ENCODE data around the gene ACTN1.

DNA sequence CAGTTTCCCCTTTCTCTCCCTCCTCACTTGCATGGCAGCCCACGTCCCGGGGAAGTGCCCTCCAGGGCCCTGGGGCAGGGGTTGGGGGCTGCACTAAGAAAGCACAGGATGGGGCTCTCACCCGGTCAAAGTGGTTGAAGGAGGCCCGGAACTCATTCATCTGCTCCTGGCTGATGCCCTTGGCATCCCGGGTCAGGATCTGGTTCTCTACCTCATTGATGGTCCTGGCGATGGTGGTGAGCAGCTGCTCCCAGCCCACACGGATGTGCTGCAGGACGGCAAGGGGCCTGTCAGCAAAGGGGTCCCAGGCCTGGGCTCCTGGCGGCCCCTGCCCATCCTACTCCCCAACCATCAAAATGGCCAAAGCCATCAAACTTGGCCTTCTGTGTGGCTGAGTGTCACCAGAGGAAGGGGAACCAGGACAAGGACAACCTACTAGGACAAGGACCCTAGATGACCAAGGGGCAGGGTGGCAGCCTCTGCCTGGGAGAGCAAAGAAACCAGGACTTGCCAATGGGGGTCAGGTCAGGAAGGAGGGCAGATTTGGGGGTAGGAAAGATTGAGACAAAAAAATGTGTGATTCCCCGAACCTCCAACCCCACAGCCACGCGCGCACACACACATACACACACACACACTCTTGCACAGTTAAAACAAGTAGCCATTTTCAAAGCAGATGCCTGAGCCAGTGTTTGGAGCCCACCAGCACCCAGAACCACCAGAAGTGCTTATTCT lies 99.1 kb downstream of the ACTN1 start:
- TF ChIP-seq, protein P1, sequence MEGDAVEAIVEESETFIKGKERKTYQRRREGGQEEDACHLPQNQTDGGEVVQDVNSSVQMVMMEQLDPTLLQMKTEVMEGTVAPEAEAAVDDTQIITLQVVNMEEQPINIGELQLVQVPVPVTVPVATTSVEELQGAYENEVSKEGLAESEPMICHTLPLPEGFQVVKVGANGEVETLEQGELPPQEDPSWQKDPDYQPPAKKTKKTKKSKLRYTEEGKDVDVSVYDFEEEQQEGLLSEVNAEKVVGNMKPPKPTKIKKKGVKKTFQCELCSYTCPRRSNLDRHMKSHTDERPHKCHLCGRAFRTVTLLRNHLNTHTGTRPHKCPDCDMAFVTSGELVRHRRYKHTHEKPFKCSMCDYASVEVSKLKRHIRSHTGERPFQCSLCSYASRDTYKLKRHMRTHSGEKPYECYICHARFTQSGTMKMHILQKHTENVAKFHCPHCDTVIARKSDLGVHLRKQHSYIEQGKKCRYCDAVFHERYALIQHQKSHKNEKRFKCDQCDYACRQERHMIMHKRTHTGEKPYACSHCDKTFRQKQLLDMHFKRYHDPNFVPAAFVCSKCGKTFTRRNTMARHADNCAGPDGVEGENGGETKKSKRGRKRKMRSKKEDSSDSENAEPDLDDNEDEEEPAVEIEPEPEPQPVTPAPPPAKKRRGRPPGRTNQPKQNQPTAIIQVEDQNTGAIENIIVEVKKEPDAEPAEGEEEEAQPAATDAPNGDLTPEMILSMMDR (IDR thresholded peaks at IDR 0.05), result no peak
- TF ChIP-seq RAD21 (IDR thresholded peaks at IDR 0.05; ENCODE audit: low read length), result no peak
